Astrocyte (in vitro differentiated cells and primary cell): ENCODE results near the gene GTPBP2. TPM values are rescaled to one million over a fixed set of nuclear protein-coding genes. Genes with fewer than 3 reads are reported as not detected.

Experiments
- DNase-seq: peaks from one replicate; pipeline ENCODE4 v3.0.0-alpha.2; 2010; ENCODE audit warnings: low read depth
- FAIRE-seq: peaks from 2 replicates; lab custom pipeline; 2011; peaks lifted over from hg19 to GRCh38; lab: Jason Lieb, UNC
- H2AFZ ChIP-seq: 2 replicates; pipeline ENCODE4 v1.6.0; 2012; ENCODE audit warnings: low read depth, low read length, inconsistent platforms
- H3K27ac ChIP-seq: 2 replicates; pipeline ENCODE4 v1.5.1; 2011; ENCODE audit warnings: low read depth, low read length, inconsistent platforms
- H3K27me3 ChIP-seq: 2 replicates; pipeline ENCODE4 v1.6.0; 2011; ENCODE audit warnings: low read length, inconsistent platforms; ENCODE audit not compliant: insufficient read depth
- H3K36me3 ChIP-seq: 2 replicates; pipeline ENCODE4 v1.5.1; 2011; ENCODE audit warnings: low read length, inconsistent platforms; ENCODE audit not compliant: insufficient read depth
- H3K4me1 ChIP-seq: 2 replicates; pipeline ENCODE4 v1.5.1; 2011; ENCODE audit warnings: low read length, inconsistent platforms; ENCODE audit not compliant: insufficient read depth
- H3K4me2 ChIP-seq: 2 replicates; pipeline ENCODE4 v1.6.0; 2012; ENCODE audit warnings: low read length, inconsistent platforms
- H3K4me3 ChIP-seq: 2 replicates; pipeline ENCODE4 v1.5.1; 2011; ENCODE audit warnings: low read depth, mild to moderate bottlenecking, low read length, inconsistent platforms; ENCODE audit not compliant: insufficient read depth
- H3K79me2 ChIP-seq: 2 replicates; pipeline ENCODE4 v1.6.0; 2012; ENCODE audit warnings: mild to moderate bottlenecking, low read length, inconsistent platforms; ENCODE audit not compliant: insufficient read depth
- H3K9ac ChIP-seq: 2 replicates; pipeline ENCODE4 v1.6.0; 2012; ENCODE audit warnings: mild to moderate bottlenecking, low read length, inconsistent platforms
- H3K9me3 ChIP-seq: 2 replicates; pipeline ENCODE4 v1.5.1; 2012; ENCODE audit warnings: low read depth, mild to moderate bottlenecking, low read length, inconsistent platforms; ENCODE audit not compliant: insufficient read depth
- H4K20me1 ChIP-seq: 2 replicates; pipeline ENCODE4 v1.6.0; 2012; ENCODE audit warnings: low read length, inconsistent platforms; ENCODE audit not compliant: insufficient read depth
- H3K27ac Mint-ChIP-seq: one replicate; pipeline ENCODE4 v1.8.0; 2021; ENCODE audit warnings: mild to moderate bottlenecking, mixed read lengths; ENCODE audit not compliant: unreplicated experiment
- H3K27me3 Mint-ChIP-seq: one replicate; pipeline ENCODE4 v1.8.0; 2021; ENCODE audit warnings: low read depth, mixed read lengths; ENCODE audit not compliant: unreplicated experiment
- H3K36me3 Mint-ChIP-seq: one replicate; pipeline ENCODE4 v1.8.0; 2021; ENCODE audit warnings: low read depth, mixed read lengths; ENCODE audit not compliant: unreplicated experiment
- H3K4me1 Mint-ChIP-seq: one replicate; pipeline ENCODE4 v1.8.0; 2021; ENCODE audit warnings: low read depth, mixed read lengths; ENCODE audit not compliant: unreplicated experiment
- H3K4me3 Mint-ChIP-seq: one replicate; pipeline ENCODE4 v1.8.0; 2021; ENCODE audit warnings: mild to moderate bottlenecking, moderate library complexity, mixed read lengths; ENCODE audit not compliant: unreplicated experiment
- H3K9me3 Mint-ChIP-seq: one replicate; pipeline ENCODE4 v1.8.0; 2021; ENCODE audit warnings: mild to moderate bottlenecking, mixed read lengths; ENCODE audit not compliant: unreplicated experiment
- EZH2 ChIP-seq: IDR thresholded peaks from 2 replicates; pipeline ENCODE4 v1.6.1; 2012; ENCODE audit warnings: mild to moderate bottlenecking, low read length, inconsistent platforms; ENCODE audit not compliant: insufficient read depth
- total RNA-seq: library from RNA; stranded (reverse); gene quantifications from 2 replicates; pipeline ENCODE4 v1.2.1, GENCODE V29; 2021
- TF ChIP-seq, protein P1 (sequence below): IDR thresholded peaks from 2 replicates; pipeline ENCODE4 v1.5.1; 2011; ENCODE audit warnings: low read depth, mild to moderate bottlenecking, inconsistent platforms, low read length, moderate library complexity; ENCODE audit not compliant: insufficient read depth

GTPBP2 gene
- total RNA-seq, 1 donor from 2014 or later, result 86.6 TPM

DNA sequence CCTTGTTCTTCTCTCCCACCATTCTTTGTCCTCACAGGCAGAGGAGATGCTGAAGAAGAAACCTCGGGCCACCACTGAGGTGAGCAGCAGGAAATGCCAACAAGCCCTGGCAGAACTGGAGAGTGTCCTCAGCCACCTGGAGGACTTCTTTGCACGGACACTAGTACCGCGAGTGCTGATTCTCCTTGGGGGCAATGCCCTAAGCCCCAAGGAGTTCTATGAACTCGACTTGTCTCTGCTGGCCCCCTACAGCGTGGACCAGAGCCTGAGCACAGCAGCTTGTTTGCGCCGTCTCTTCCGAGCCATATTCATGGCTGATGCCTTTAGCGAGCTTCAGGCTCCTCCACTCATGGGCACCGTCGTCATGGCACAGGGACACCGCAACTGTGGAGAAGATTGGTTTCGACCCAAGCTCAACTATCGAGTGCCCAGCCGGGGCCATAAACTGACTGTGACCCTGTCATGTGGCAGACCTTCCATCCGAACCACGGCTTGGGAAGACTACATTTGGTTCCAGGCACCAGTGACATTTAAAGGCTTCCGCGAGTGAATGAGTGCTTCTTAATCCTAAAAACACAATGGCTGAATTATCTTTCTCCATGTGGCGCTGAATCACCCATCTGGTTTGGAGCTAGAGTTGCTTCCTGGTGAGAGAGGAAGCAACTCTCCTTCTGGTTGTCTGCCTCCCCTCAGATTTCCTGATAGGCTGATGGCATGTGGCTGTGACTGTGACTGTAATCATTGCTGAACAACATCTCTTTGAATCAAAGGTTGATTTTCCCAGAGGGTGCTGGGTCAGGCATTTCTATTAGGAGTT lies 11.1 kb upstream of the GTPBP2 start:
- Histone ChIP-seq H3K4me3 (no peak overlapping the region), H3K4me1 (peaks cover 7% of the 10 kb centered on the region), H2AFZ (no peak overlapping the region), H4K20me1 (peaks cover 40% of the 10 kb centered on the region), H3K36me3 (peaks cover 18% of the 10 kb centered on the region), H3K27ac (no peak overlapping the region), H3K9ac (no peak overlapping the region), H3K79me2 (peaks cover 53% of the 10 kb centered on the region), H3K9me3 (no peaks in the 10 kb centered on the region), H3K4me2 (no peak overlapping the region), H3K27me3 (no peaks in the 10 kb centered on the region)
- peaks cover 2% of the 10 kb centered on the region for H3K9me3 Mint-ChIP-seq
- H3K4me3 Mint-ChIP-seq, result no peak overlapping the region
- no peak for FAIRE-seq
- no peak for DNase-seq
- H3K27me3 Mint-ChIP-seq, result no peaks in the 10 kb centered on the region
- H3K27ac Mint-ChIP-seq, result peak overlapping the region; percentile 13
- TF ChIP-seq, protein P1, sequence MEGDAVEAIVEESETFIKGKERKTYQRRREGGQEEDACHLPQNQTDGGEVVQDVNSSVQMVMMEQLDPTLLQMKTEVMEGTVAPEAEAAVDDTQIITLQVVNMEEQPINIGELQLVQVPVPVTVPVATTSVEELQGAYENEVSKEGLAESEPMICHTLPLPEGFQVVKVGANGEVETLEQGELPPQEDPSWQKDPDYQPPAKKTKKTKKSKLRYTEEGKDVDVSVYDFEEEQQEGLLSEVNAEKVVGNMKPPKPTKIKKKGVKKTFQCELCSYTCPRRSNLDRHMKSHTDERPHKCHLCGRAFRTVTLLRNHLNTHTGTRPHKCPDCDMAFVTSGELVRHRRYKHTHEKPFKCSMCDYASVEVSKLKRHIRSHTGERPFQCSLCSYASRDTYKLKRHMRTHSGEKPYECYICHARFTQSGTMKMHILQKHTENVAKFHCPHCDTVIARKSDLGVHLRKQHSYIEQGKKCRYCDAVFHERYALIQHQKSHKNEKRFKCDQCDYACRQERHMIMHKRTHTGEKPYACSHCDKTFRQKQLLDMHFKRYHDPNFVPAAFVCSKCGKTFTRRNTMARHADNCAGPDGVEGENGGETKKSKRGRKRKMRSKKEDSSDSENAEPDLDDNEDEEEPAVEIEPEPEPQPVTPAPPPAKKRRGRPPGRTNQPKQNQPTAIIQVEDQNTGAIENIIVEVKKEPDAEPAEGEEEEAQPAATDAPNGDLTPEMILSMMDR, result no peak
- no peak for TF ChIP-seq EZH2
- peaks cover 19% of the 10 kb centered on the region for H3K36me3 Mint-ChIP-seq
- H3K4me1 Mint-ChIP-seq, result peaks cover 12% of the 10 kb centered on the region

DNA sequence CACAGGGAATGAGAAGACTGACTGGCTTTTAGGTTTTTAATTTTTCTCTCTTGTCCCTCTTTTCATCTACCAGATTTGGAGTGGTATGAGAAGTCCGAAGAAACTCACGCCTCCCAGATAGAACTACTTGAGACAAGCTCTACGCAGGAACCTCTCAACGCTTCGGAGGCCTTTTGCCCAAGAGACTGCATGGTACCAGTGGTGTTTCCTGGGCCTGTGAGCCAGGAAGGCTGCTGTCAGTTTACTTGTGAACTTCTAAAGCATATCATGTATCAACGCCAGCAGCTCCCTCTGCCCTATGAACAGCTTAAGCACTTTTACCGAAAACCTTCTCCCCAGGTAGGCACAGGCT lies 7.2 kb upstream of the GTPBP2 start:
- peak overlapping the region; percentile 84 for H3K27ac ChIP-seq
- H4K20me1 ChIP-seq, result peaks cover 29% of the 10 kb centered on the region
- FAIRE-seq, result no peak
- peak overlapping the region; percentile 98 for H3K4me3 ChIP-seq
- Mint-ChIP-seq H3K36me3 (peaks cover 16% of the 10 kb centered on the region), H3K4me1 (peaks cover 12% of the 10 kb centered on the region), H3K4me3 (peak overlapping the region; percentile 99), H3K27ac (peak overlapping the region; percentile 95), H3K9me3 (peaks cover 2% of the 10 kb centered on the region), H3K27me3 (no peaks in the 10 kb centered on the region)
- peaks cover 49% of the 10 kb centered on the region for H3K79me2 ChIP-seq
- no peaks in the 10 kb centered on the region for H3K9me3 ChIP-seq
- peak overlapping the region; percentile 96 for H3K9ac ChIP-seq
- peaks cover 7% of the 10 kb centered on the region for H3K4me1 ChIP-seq
- peak overlapping the region; percentile 99 for H2AFZ ChIP-seq
- H3K27me3 ChIP-seq, result no peaks in the 10 kb centered on the region
- DNase-seq, result peak; percentile 3
- peaks cover 14% of the 10 kb centered on the region for H3K36me3 ChIP-seq
- H3K4me2 ChIP-seq, result peak overlapping the region; percentile 91
- TF ChIP-seq EZH2, result no peak

DNA sequence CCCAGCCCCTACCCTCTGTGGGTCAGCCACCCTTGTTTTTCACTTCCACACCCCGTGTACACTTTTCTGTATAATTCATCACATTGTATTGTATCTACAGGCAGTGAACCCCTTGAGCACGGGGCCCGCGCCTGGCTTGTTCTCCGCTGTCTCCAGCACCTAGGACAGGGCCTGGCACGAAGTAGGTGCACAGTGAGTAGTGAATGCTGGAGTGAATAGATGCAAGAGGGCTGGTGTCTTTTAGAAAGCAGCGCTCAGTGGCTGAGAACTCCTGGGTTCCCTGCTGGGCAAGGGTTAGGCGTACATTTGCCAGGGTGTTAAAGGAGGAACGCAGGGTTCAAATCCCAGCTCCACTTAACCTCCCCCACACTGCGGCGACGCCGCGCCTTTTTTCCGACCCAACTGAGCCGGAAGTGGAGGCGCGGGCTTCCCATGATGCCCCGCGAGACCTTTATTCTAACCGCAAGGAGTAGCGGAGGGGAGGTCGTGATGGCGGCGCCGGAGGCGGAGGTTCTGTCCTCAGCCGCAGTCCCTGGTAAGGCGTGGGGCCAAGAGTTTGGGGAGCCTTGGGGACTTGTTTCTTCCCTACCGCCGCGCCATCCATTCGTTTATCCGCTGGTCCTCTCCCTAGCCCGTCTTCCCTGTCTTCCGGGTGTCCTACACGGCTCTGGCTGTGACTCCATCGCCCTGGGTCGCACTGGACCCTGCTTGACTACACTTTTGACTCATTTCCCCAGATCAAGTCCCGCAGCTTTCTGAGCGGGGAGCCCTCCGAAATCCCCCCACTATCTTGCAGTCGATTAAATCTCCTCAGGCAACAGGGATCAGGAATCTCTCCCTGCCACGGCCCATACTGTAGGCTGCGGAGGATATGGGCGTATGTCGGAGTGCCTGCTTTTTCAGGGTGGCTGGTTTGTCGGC lies 6.6 kb upstream of the GTPBP2 start, which contains the start of gene MAD2L1BP:
Gene MAD2L1BP (plus strand): TSS at position 454 of the 921 bp plus-strand sequence. CDS start 36 bp downstream, at position 490.
- Histone ChIP-seq H3K9ac (peak within 1 kb of the TSS; percentile 96), H3K27ac (peak within 1 kb of the TSS; percentile 84), H3K4me2 (peak within 1 kb of the TSS; percentile 91), H3K4me1 (peaks cover 7% of the 10 kb centered on the region), H3K4me3 (peak within 1 kb of the TSS; percentile 98), H3K27me3 (no peaks in the 10 kb centered on the region), H3K36me3 (peaks cover 13% of the 10 kb centered on the region), H3K79me2 (peaks cover 46% of the 10 kb centered on the region), H3K9me3 (no peaks in the 10 kb centered on the region), H2AFZ (peak within 1 kb of the TSS; percentile 99), H4K20me1 (peaks cover 22% of the 10 kb centered on the region)
- Mint-ChIP-seq H3K4me1 (peaks cover 12% of the 10 kb centered on the region), H3K27ac (peak within 1 kb of the TSS; percentile 95), H3K27me3 (no peaks in the 10 kb centered on the region), H3K4me3 (peak within 1 kb of the TSS; percentile 99), H3K36me3 (peaks cover 14% of the 10 kb centered on the region), H3K9me3 (peaks cover 2% of the 10 kb centered on the region)
- FAIRE-seq (no peak), DNase-seq (peak; percentile 37)
- TF ChIP-seq, protein P1, result no peak
- no peak for TF ChIP-seq EZH2
